Suprapubic skin (tissue), 4 donors: ENCODE data around the gene RASL10A.

Experiments
- CTCF ChIP-seq, 2 donors: fragments of 200-600 bp in 1 of 2; fragments of 450-650 bp in 1 of 2; sonication (generic) in 1 of 2; IDR thresholded peaks; one replicate each; pipeline ENCODE4 v1.5.1; 2016 to 2019; ENCODE audit warnings: antibody characterized with exemption in 2 of 2, mild to moderate bottlenecking in 1 of 2, moderate library complexity in 1 of 2
- EP300 ChIP-seq: sonication (generic); formaldehyde crosslinking; IDR thresholded peaks from one replicate; pipeline ENCODE4 v1.6.1; 2017; ENCODE audit warnings: antibody characterized with exemption
- POLR2A ChIP-seq, 2 donors: fragments of 450-650 bp; IDR thresholded peaks; one replicate each; pipeline ENCODE4 v1.6.1; 2017; ENCODE audit warnings: antibody characterized with exemption in 2 of 2, mild to moderate bottlenecking in 2 of 2, moderate library complexity in 2 of 2
- POLR2AphosphoS5 ChIP-seq, 3 donors: sonication (generic); formaldehyde crosslinking; IDR thresholded peaks; one replicate each; pipeline ENCODE4 v1.6.1; 2017; ENCODE audit warnings: antibody characterized with exemption in 3 of 3

GRCh38 chr22:29344137-29344536, 28.6 kb upstream of the RASL10A start:
- TF ChIP-seq CTCF (IDR thresholded peaks at IDR 0.05) (no peak), POLR2A (IDR thresholded peaks at IDR 0.05) (no peak), EP300 (no peak), POLR2AphosphoS5 (IDR thresholded peaks at IDR 0.05) (no peak)
